ENCODE data around the gene AP3S2. TPM values are rescaled to one million over a fixed set of nuclear protein-coding genes. Genes with fewer than 3 reads are reported as not detected.

AP3S2 gene
- total and polyA plus RNA-seq, 8 donors: 8.4 to 90.4 (median 24.0) TPM

DNA sequence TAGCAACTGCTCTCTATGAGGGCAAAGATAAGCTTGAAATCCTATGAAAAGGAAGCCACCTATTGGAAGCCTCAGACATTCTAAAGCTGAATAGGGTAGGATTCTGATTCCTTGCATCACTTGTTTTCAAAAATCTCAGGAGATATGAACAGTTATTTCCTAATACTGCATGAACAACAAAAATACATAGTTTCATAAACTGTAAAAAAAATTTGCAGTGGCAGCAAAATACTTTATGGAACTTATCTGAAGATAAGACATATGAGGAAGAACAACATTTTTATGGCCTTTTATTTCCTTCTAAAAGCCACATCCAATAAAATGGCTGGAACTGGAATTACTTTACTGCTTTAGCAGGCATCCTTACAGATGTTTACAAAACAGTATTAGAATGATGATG, 29.9 kb downstream of the AP3S2 start:
- intact Hi-C loops (cut with DNase I; ENCODE audit: low total_unique reads): no loop called here
- Histone ChIP-seq H3K36me3 (peaks cover 13 to 71% (median 60%) of the 10 kb centered on the region in 4 donors), H3K9me3 (no peaks in the 10 kb centered on the region), H3K4me3 (no peak overlapping the region), H3K4me1 (peaks cover 0 to 35% (median 9%) of the 10 kb centered on the region in 4 donors), H3K27me3 (no peaks in the 10 kb centered on the region), H3K27ac (no peak overlapping the region)
- no peak for TF ChIP-seq CTCF (IDR thresholded peaks at IDR 0.05)
- no peak for DNase-seq

GRCh38 chr15:89860891-89861290, 32.9 kb downstream of the AP3S2 start:
- H3K9me3 ChIP-seq: no peaks in the 10 kb centered on the region
- TF ChIP-seq POLR2A (IDR thresholded peaks at IDR 0.05) (no peak), EP300 (IDR thresholded peaks at IDR 0.05) (no peak), POLR2AphosphoS5 (IDR thresholded peaks at IDR 0.05) (no peak), CTCF (IDR thresholded peaks at IDR 0.05) (no peak)
- peaks cover 13 to 81% (median 66%) of the 10 kb centered on the region in 4 donors for H3K36me3 ChIP-seq
- peaks cover 0 to 33% (median 9%) of the 10 kb centered on the region in 4 donors for H3K4me1 ChIP-seq
- no peak overlapping the region for H3K4me3 ChIP-seq
- H3K27me3 ChIP-seq: no peaks in the 10 kb centered on the region
- WGBS, 5 donors: 40 to 51% (median 48%) methylated on average over 2 of the region's 2 CpGs
- H3K27ac ChIP-seq: peak overlapping the region in 1 of 5 donors; percentile 24
- intact Hi-C loops (cut with DNase I; ENCODE audit: low total_unique reads): no loop called here
- peak in 1 of 2 donors; percentile 34 for DNase-seq

- 37 to 55% (median 51%) methylated on average over 3 of the region's 3 CpGs for WGBS, 5 donors
- no peak for DNase-seq
- intact Hi-C loops (cut with DNase I; ENCODE audit: low total_unique reads): no loop called here
- Histone ChIP-seq H3K27ac (peak overlapping the region in 1 of 5 donors; percentile 24), H3K4me1 (peaks cover 0 to 28% (median 7%) of the 10 kb centered on the region in 4 donors), H3K27me3 (no peaks in the 10 kb centered on the region), H3K4me3 (no peak overlapping the region), H3K9me3 (no peaks in the 10 kb centered on the region), H3K36me3 (peaks cover 13 to 77% (median 62%) of the 10 kb centered on the region in 4 donors)
- TF ChIP-seq POLR2A (IDR thresholded peaks at IDR 0.05) (no peak), EP300 (IDR thresholded peaks at IDR 0.05) (no peak), POLR2AphosphoS5 (IDR thresholded peaks at IDR 0.05) (no peak), CTCF (IDR thresholded peaks at IDR 0.05) (no peak)
Observed at GRCh38 chr15:89860431-89860830, 33.4 kb downstream of the AP3S2 start.

DNA sequence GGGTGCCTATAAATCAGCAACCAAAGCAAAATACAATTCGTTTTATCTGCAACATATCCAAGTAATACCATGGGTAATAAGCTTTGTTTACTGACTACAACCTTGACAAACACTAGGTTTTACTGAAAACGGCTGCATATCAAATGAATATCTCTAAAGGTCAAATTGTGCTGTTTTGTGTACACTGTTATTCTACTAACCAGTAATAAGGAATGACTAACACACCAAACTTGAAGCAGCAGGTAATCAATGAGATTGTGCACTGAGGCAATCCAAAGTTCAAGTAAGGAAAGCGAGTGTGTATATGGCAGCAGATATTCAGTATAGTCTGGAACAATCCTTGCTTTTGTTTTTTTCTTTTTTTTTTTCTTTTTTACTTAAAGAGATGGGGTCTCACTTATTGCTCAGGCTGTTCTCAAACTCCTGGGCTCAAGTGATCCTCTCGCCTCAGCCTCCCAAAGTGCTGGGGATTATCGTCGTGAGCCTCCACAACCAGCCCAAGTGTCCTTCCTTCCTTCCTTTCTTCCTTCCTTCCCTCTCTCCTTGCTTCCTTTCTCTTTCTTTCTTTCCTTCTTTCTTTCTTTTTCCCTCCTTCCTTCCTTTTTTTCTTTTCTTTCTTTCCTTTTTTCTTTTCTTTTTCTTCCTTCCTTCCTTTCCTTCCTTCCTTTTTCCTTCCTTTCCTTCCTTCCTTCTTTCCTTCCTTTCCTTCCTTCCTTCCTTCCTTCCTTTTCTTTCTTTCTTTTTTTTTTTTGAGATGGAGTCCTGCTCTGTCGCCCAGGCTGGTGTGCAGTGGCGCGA, 34.9 kb downstream of the AP3S2 start:
- TF ChIP-seq POLR2A (IDR thresholded peaks at IDR 0.05): no peak
- peak in 1 of 3 donors; percentile 56 for TF ChIP-seq POLR2AphosphoS5 (IDR thresholded peaks at IDR 0.05)
- no peaks in the 10 kb centered on the region for H3K9me3 ChIP-seq
- peak overlapping the region in 1 of 5 donors; percentile 45 for H3K27ac ChIP-seq
- intact Hi-C loops (cut with DNase I; ENCODE audit: low total_unique reads): no loop called here
- peak in 1 of 2 donors; percentile 42 for DNase-seq
- H3K4me3 ChIP-seq: no peak overlapping the region
- H3K36me3 ChIP-seq: peaks cover 13 to 63% (median 53%) of the 10 kb centered on the region in 4 donors
- 75 to 83% (median 80%) methylated on average over 9 of the region's 9 CpGs for WGBS, 5 donors
- H3K27me3 ChIP-seq: no peaks in the 10 kb centered on the region
- H3K4me1 ChIP-seq: peaks cover 0 to 15% (median 0%) of the 10 kb centered on the region in 4 donors

GRCh38 chr15:89857673-89858072, 36.1 kb downstream of the AP3S2 start:
- Histone ChIP-seq H3K27me3 (no peaks in the 10 kb centered on the region), H3K4me3 (no peak overlapping the region), H3K9me3 (no peaks in the 10 kb centered on the region), H3K36me3 (peaks cover 15 to 53% (median 47%) of the 10 kb centered on the region in 4 donors), H3K4me1 (peaks cover 0 to 16% (median 0%) of the 10 kb centered on the region in 4 donors), H3K27ac (no peak overlapping the region)
- DNase-seq: peak in 1 of 2 donors; percentile 36
- 77 to 92% (median 85%) methylated on average over 3 of the region's 3 CpGs for WGBS, 5 donors
- TF ChIP-seq CTCF (IDR thresholded peaks at IDR 0.05): no peak
- TF ChIP-seq POLR2A (IDR thresholded peaks at IDR 0.05): no peak
- TF ChIP-seq EP300 (IDR thresholded peaks at IDR 0.05): no peak
- no peak for TF ChIP-seq POLR2AphosphoS5 (IDR thresholded peaks at IDR 0.05)
- intact Hi-C loops (cut with DNase I; ENCODE audit: low total_unique reads): no loop called here
